PFSK-1 (cell line): ENCODE measurements around the gene GRID1.

Experiments used
- FOXP2 ChIP-seq: optimal IDR thresholded peaks from 2 replicates; pipeline ENCODE3; 2011; ENCODE audit warnings: borderline replicate concordance, control low read depth, inconsistent platforms; ENCODE audit not compliant: insufficient read depth; ENCODE audit errors: extremely low read length, extremely low read depth
- POLR2AphosphoS5 ChIP-seq: IDR thresholded peaks from 2 replicates; pipeline ENCODE4 v1.6.1; 2012; ENCODE audit warnings: low read depth, mild to moderate bottlenecking, control low read depth, low read length, moderate library complexity
- REST ChIP-seq, 2 experiments: IDR thresholded peaks; 2 replicates each; pipeline versions ENCODE4 v1.6.1 to v1.8.0; 2011 to 2012; ENCODE audit warnings: low read depth in 2 of 2, low read length in 2 of 2, control low read depth in 1 of 2, inconsistent platforms in 1 of 2, mild to moderate bottlenecking in 1 of 2, moderate library complexity in 1 of 2; ENCODE audit not compliant: insufficient read depth in 1 of 2
- SIN3A ChIP-seq: IDR thresholded peaks from 2 replicates; pipeline ENCODE4 v1.6.1; 2012; ENCODE audit warnings: mild to moderate bottlenecking, low read length, moderate library complexity, borderline replicate concordance; ENCODE audit not compliant: insufficient read depth
- TAF1 ChIP-seq: IDR thresholded peaks from 2 replicates; pipeline ENCODE4 v1.6.1; 2012; ENCODE audit warnings: low read length, control low read depth, borderline replicate concordance; ENCODE audit not compliant: insufficient read depth

GRCh38 chr10:86042161-86042560, 324.4 kb downstream of the GRID1 start:
- no peak for TF ChIP-seq POLR2AphosphoS5
- no peak for TF ChIP-seq TAF1
- no peak for TF ChIP-seq REST (IDR thresholded peaks at IDR 0.05; ENCODE audit: insufficient read depth in 1 of 2, low read depth in 2 of 2, low read length in 2 of 2)
- no peak for TF ChIP-seq SIN3A
- TF ChIP-seq FOXP2, result no peak
